ENCODE data around the gene POLR2M.

DNA sequence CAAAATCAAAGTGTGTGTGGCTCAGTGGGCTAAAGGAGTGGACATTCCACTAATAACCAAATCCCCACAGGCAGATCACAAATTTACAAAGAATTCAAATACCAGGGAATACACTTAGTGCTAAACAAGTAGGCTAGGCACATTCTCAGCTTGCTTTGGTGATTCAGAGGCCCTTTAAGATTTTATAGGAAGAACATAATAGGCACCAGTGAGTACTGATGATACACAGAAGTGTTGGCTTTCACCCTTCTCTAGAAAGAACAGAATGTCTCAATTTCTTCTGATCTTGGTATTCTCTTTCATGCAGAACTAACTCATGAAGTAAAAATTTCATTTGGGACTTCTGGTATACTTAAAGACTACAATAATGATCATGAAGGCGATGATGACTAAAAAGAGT is 55.0 kb downstream of the POLR2M start:
- TF ChIP-seq, protein P1, sequence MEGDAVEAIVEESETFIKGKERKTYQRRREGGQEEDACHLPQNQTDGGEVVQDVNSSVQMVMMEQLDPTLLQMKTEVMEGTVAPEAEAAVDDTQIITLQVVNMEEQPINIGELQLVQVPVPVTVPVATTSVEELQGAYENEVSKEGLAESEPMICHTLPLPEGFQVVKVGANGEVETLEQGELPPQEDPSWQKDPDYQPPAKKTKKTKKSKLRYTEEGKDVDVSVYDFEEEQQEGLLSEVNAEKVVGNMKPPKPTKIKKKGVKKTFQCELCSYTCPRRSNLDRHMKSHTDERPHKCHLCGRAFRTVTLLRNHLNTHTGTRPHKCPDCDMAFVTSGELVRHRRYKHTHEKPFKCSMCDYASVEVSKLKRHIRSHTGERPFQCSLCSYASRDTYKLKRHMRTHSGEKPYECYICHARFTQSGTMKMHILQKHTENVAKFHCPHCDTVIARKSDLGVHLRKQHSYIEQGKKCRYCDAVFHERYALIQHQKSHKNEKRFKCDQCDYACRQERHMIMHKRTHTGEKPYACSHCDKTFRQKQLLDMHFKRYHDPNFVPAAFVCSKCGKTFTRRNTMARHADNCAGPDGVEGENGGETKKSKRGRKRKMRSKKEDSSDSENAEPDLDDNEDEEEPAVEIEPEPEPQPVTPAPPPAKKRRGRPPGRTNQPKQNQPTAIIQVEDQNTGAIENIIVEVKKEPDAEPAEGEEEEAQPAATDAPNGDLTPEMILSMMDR (IDR thresholded peaks at IDR 0.05; ENCODE audit: insufficient read depth, low read length, poor library complexity, severe bottlenecking) = no peak
- TF ChIP-seq EZH2phosphoT487 (conservative IDR thresholded peaks at IDR 0.05; ENCODE audit: low read length) = no peak

All from SU-DHL-6 (cell line).